Motor neuron (in vitro differentiated cells): ENCODE data around the gene KRT15. TPM values are rescaled to one million over a fixed set of nuclear protein-coding genes. Genes with fewer than 3 reads are reported as not detected.
A peak's percentile ranks its signal among the peaks of the same experiment; 100 is the strongest.

ENCODE experiments used
- ATAC-seq, 8 experiments: fragments of 200-7000 bp; cut with Tn5 transposase; replicated peaks in 6 of 8; 2 replicates each; pipeline ENCODE4 v1.8.0; 2021; ENCODE audit warnings: mild to moderate bottlenecking in 8 of 8, moderate library complexity in 8 of 8
- H3K27ac ChIP-seq, 2 donors: fragments of 250-450 bp; sonication (Bioruptor Pico); 2 replicates each; pipeline ENCODE4 v1.9.0; 2021; ENCODE audit warnings: antibody characterized with exemption in 2 of 2, mild to moderate bottlenecking in 2 of 2, moderate library complexity in 1 of 2
- H3K4me1 ChIP-seq, 2 donors: fragments of 250-450 bp; sonication (Bioruptor Pico); replicated peaks in 1 of 2; 2 replicates each; pipeline ENCODE4 v1.6.1; 2021; ENCODE audit warnings: antibody characterized with exemption in 2 of 2, mild to moderate bottlenecking in 2 of 2, moderate library complexity in 1 of 2
- H3K4me3 ChIP-seq, 5 donors: fragments of 250-450 bp; sonication (Bioruptor Pico); 2 replicates each; pipeline ENCODE4 v1.9.0; 2021; ENCODE audit warnings: antibody characterized with exemption in 5 of 5, mild to moderate bottlenecking in 5 of 5, moderate library complexity in 4 of 5
- WGBS, 10 experiments: fragments of 450-650 bp; shearing (Covaris generic); methylation state at CpG; one replicate each; pipeline ENCODE4 v1.0.0; 2022; 5-methylcytosine and 5-hydroxymethylcytosine counted together
- in situ Hi-C, 9 experiments: fragments of 400-800 bp; cut with MboI; loops; one replicate each; pipeline ENCODE4 v1.15.0; 2021; ENCODE audit warnings: low sequenced_read_pairs in 9 of 9, low pct_unique_long_range_greater_than_20kb in 2 of 9; ENCODE audit not compliant: unreplicated experiment in 9 of 9
- total RNA-seq, 8 experiments: library from RNA; unstranded; fragments of 300-600 nt; gene quantifications; 2 replicates each; pipeline versions ENCODE4 v1.2.3 to v1.2.4, GENCODE V29; 2022

The KRT15 gene
- total RNA-seq, 8 experiments from 2014 or later = 0.11 to 4.0 (median 0.25) TPM; not detected in 1

DNA sequence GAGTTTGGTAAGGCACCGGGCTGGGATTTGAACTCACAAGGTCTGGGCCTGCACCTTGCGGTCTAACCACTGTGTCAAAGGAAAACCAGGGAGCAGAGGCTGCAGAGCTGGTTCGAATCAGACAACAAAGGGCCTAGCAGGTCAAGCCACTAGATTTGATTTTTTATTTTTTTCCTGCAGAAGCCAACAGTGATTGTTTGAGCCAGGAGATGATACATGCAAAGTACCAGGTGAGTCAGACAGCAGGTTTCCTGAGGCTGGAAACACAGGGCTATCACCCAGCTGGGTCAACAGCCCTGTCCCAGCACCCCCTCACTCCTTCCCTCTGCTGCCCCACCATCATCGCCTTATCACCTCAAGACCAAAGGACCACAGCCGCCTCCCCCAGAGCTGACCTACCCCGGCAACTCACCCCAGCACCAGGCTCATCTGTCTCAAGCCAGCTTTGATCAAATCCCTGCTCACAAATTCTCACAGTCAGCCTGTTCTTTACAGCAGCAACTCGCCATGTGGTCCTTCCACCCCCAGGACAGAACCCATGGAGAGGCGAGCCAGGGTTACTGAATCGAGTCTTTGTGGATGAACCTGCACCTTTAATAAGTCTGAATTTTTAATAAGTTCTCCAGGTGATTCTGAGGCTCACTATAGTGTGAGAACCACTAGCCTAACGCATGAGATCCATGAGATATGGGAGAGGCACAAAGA, 22.4 kb upstream of the KRT15 start:
- Histone ChIP-seq H3K4me1 (peaks cover 18 to 23% of the 10 kb centered on the region in 2 donors), H3K4me3 (no peak overlapping the region), H3K27ac (no peak overlapping the region)
- no peak for ATAC-seq
- WGBS, 10 experiments = 40 to 100% (median 89%) methylated on average over 1 to 5 of the region's 10 CpGs; no CpG with 5 or more reads in 2 of the 10 experiments
- in situ Hi-C loops = no loop called here

DNA sequence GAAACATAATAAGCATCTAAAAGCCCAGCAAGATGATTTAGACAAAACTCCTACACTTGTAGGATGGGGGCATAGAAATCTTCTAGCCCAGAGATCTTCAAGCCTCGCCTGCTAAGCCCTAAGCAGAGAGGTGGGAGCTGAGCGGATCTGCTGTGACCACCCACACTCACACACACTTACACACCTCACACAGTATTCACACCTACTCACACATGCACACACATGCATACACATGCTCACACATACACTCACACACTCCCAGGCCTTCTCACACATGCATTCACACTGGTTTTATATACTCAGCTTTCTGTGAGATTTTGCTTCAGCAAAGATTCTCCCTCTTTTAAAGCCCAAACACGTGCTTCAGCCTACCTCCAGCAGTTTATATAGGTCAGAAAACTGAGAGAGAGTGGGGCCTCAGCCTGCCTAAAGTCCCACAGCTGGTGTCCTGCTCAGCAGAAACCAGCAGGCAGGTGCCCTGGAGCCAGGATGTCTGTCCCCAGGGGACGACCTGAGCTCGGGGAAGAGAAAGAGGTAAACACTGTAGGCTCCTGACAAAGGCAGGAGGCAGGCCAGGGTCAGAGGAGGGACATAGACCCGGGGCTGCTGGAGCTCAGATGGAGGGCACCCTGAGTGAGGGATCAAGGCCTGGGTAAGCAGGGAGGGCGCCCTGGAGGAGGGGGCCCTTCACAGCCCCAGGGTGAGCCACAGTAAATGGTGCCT, 21.4 kb upstream of the KRT15 start:
- 20 to 86% (median 60%) methylated on average over 1 to 3 of the region's 7 CpGs; no CpG with 5 or more reads in 3 of the 10 experiments for WGBS, 10 experiments
- ATAC-seq = no peak
- in situ Hi-C loops = no loop called here
- peaks cover 24 to 31% of the 10 kb centered on the region in 2 donors for H3K4me1 ChIP-seq
- no peak overlapping the region for H3K27ac ChIP-seq
- no peak overlapping the region for H3K4me3 ChIP-seq

DNA sequence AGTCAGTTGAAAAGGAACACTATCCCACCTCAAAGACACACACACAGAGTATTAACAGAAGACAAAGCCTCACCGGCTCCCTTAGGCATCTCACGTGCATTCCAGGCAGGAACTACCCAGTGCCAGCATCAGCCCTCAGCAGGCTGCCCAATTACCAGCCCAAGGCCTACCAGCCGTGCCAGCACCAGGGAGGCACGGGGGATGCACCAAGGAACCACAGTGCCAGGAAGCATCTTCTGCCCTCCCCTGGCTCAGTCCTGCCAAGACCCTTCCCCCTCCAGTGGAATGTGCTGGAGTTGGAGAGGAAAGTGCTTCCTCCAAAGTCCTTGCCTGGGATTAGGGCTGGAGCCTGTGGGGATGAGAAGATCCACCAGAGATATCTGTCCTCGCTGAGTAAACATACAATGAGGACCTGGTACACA, 20.4 kb upstream of the KRT15 start:
- H3K4me1 ChIP-seq = peaks cover 15 to 21% of the 10 kb centered on the region in 2 donors
- no peak overlapping the region for H3K4me3 ChIP-seq
- in situ Hi-C loops = no loop called here
- WGBS, 10 experiments = 35 to 86% (median 50%) methylated on average over 1 to 3 of the region's 5 CpGs; no CpG with 5 or more reads in 5 of the 10 experiments
- peak in 5 of 8 experiments; percentile 18 to 46 (median 35) for ATAC-seq
- peak overlapping the region; percentile 0 to 36 for H3K27ac ChIP-seq

DNA sequence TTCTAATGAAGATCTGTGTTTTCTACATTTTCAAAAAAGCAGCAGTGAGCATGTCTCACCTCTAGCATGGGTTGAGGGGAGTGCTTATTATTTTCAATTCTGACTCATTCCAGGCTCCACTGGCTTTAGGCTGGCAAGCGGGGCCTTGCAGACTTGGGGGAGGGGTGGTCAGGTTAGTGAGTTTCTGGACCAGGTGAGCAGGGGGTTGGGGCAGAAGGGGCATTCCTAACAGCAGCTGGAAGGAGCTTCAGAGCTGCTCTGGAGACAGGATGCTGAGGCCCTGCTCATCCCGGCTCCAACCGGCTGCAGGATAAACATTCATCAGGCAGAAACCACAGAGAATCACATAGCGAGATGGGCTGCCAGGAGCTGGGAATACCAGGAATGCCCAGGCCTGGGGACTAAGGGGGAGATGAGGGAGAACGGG, 19.9 kb upstream of the KRT15 start:
- peaks cover 15 to 21% of the 10 kb centered on the region in 2 donors for H3K4me1 ChIP-seq
- no peak overlapping the region for H3K4me3 ChIP-seq
- ATAC-seq = peak in 5 of 8 experiments; percentile 79 to 86 (median 83)
- in situ Hi-C loops = no loop called here
- WGBS, 10 experiments = 73% methylated on average over 3 of the region's 5 CpGs; no CpG with 5 or more reads in 9 of the 10 experiments
- H3K27ac ChIP-seq = peak overlapping the region; percentile 0 to 36

DNA sequence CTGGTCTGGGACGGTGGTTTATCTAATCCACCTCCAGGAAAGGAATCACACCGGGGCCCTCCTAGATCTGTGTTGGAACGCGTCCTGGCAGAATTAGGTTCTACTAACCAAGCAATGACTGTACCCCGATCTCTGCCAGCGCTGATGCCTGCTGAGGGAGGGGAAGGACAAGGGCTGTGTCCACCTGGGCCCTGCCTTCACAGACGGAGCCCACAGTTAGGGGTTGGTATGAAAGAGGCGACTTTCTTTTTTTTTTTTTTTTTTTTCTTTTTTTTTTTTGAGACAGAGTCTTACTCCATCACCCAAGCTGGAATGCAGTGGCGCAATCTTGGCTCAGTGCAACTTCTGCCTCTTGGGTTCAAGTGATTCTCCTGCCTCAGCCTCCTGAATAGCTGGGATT, 19.3 kb upstream of the KRT15 start:
- 50 to 100% (median 86%) methylated on average over 1 to 8 of the region's 9 CpGs; no CpG with 5 or more reads in 5 of the 10 experiments for WGBS, 10 experiments
- Histone ChIP-seq H3K4me1 (peaks cover 15 to 21% of the 10 kb centered on the region in 2 donors), H3K4me3 (no peak overlapping the region), H3K27ac (no peak overlapping the region)
- peak in 1 of 8 experiments; percentile 12 for ATAC-seq
- in situ Hi-C loops = no loop called here

DNA sequence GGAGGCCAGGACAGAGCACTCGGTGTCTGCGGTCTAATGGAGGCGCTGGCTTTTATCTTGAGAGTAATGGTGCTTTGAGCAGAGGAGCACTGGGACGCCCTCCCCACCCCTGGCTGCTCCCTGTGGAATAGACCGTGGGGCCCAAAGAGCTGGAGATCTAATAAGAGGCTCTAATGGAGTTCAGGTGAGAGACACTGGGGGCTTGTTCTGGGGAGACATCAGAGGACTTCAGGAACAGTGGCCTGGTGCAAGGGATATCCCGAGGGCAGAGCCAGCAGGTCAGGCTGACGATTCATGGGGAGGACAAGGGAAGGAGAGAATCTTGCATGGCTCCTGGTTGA, 18.9 kb upstream of the KRT15 start:
- no peak for ATAC-seq
- H3K4me3 ChIP-seq = no peak overlapping the region
- in situ Hi-C loops = no loop called here
- H3K4me1 ChIP-seq = peaks cover 15 to 21% of the 10 kb centered on the region in 2 donors
- 80 to 100% (median 96%) methylated on average over 1 to 4 of the region's 7 CpGs; no CpG with 5 or more reads in 4 of the 10 experiments for WGBS, 10 experiments
- H3K27ac ChIP-seq = no peak overlapping the region

DNA sequence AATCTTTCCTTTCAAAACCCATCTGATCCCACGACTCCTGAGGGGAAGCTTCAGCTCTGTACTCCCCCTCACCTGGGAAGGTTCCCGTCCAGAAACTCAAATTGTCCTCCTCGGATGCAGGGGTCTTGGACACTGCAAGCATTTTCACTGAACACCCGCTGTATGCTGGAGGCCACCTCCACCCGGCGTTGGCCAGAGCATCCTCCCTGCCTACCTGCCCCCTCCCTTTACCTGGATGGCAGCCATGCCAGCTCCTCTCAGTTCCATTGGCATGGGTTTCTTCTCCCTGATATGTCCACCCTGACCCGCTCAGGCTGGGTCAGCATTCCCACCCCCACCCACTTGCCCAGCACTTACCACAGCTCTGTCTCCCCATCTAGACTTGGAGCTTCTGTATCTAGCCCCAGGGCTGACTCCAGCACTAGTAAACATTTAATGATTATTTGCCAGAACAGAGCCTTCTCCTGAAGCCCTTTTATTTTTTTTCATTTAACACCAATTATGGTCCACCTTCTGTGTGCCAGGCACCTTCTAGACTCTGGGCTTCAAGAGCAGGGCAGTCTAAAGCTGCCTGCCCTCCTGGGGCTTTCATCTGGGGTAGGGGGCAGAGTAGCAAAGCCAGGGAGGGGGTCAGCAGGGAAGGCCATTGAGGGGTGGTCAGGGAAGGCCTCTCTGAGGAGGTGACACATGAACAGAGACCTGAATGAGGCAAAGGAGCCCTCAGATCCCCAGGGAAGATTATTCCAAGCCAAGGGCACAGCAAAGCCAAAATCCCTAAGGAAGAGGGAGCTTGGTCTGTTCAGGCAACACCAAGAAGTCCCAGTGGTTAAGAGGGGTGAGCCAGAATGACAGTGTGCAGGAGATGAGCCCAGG, 18.3 kb upstream of the KRT15 start:
- Histone ChIP-seq H3K4me1 (peaks cover 15 to 21% of the 10 kb centered on the region in 2 donors), H3K4me3 (no peak overlapping the region), H3K27ac (no peak overlapping the region)
- WGBS, 10 experiments = 80 to 100% (median 100%) methylated on average over 1 of the region's 7 CpGs; no CpG with 5 or more reads in 7 of the 10 experiments
- no peak for ATAC-seq
- in situ Hi-C loops = no loop called here

DNA sequence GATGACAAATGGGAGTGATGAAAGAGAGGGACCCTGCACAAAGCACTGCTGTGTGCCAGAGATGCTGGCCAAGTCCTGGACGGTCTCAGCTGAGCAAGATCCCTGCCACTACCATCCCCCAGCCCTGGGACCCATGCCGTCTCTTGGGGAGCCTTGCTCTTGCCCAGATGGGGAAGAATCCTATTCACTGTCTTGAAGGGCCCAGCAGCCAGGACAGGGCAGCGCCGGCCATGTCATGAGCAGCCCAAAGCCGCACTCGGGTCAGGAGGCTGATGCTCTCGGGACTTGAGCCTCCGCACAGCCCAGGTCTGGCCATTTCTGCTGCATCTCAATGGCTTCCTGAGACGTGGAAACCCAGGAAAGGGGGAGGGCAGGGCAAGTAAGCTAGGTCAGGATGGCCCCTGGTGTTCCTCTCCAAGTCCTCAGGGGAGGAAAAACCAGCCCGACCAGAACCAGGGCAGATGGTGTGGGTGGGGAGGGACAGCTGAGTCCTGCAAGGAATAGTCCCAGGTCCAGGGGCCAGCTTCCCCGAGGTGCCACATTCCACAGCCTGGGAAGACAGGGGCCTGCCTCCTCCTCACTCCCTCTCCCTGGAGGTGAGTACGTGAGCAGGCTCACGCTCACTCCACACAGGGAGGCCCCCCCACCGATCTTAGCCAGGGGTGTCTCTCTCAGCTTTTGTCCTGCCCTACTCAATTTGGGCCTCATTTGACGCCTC, 17.2 kb upstream of the KRT15 start:
- in situ Hi-C loops = no loop called here
- WGBS, 10 experiments = 20 to 89% (median 60%) methylated on average over 1 to 6 of the region's 15 CpGs; no CpG with 5 or more reads in 5 of the 10 experiments
- no peak for ATAC-seq

DNA sequence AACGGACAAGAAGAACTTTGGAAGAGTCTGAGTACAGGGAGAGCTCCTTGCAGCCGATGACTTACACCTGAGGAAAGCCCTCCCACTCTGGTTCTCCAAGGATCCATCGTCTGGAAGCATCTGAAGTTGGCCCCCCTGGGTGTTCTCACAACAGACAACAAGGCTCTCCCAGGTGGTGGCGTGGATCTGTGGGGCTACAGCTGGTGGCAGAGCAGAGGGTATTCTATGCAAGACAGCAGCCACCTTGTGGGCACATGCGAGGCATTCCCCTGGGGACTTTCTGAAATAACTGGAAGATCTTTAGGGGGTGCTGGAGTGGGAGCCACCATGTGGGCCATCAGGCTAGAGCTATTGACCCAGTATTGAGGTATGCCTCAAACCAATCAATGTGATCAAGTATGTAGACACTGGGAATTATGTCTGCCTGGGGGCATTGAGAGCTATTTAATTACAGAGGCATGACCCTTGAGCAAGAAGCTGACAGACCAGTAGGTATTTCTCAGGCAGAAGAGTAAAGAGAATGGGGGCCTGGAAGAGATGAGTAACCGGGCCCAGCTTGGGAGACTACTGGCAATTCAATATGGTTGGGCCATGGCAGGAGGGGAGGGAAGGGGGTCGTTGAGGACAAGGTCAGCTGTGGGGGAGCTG, 16.3 kb upstream of the KRT15 start:
- Histone ChIP-seq H3K4me3 (no peak overlapping the region), H3K4me1 (peaks cover 15 to 21% of the 10 kb centered on the region in 2 donors), H3K27ac (no peak overlapping the region)
- in situ Hi-C loops = no loop called here
- no peak for ATAC-seq
- 0 to 100% (median 70%) methylated on average over 2 to 6 of the region's 7 CpGs; no CpG with 5 or more reads in 1 of the 10 experiments for WGBS, 10 experiments

More for the DNA sequence above, 17.2 kb upstream of the KRT15 start:
- Histone ChIP-seq H3K4me3 (no peak overlapping the region), H3K27ac (no peak overlapping the region), H3K4me1 (peaks cover 15 to 21% of the 10 kb centered on the region in 2 donors)

DNA sequence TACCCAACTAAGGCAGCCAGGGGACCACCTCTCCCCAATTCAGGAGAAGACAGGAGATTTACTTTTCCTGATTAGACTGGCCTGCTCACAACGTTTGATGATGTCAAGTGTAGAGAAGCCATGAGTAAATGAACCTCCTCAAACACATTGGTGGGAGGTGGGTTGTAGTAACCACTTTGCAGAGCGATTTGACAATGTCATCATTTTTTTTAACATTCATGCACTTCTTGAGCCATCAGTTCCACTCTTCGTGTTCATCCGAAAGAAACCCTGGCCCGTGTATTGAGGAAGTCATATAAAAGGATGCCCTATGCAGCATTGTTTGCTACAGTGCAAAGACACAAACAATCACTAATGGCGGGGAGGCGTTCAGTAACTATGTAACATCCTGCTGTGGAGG, 14.9 kb upstream of the KRT15 start:
- 68 to 100% (median 88%) methylated on average over 3 to 7 of the region's 7 CpGs; no CpG with 5 or more reads in 4 of the 10 experiments for WGBS, 10 experiments
- Histone ChIP-seq H3K4me1 (peaks cover 9 to 15% of the 10 kb centered on the region in 2 donors), H3K27ac (no peak overlapping the region), H3K4me3 (no peak overlapping the region)
- in situ Hi-C loops = no loop called here
- no peak for ATAC-seq

DNA sequence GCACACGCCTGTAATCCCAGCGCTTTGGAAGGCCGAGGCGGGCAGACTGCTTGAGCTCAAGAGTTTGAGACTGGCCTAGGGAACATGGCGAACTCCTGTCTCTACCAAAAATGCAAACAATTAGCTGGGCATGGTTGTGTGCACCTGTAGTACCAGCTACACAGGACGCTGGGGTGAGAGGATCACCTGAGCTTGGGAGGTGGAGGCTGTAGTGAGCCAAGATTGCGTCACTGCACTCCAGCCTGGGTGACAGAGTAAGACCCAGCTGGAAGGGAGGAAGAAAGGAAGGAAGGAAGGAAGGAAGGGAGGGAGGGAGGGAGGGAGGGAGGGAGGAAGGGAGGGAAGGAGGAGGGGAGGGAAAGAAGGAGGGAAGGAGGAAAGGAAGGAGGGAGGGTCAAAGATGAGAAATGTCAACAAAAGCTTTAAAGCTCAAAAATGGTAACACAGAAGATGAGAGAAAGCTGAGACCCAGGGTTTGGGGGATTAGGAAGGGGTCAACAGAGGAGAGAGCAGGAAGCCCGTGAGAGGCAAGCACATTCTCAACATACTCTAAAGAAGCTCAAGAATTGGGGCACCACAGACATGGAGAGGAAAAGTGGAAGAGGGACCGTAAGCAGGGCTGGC, 14.4 kb upstream of the KRT15 start:
- 17 to 100% (median 71%) methylated on average over 1 to 6 of the region's 9 CpGs; no CpG with 5 or more reads in 3 of the 10 experiments for WGBS, 10 experiments
- no peak overlapping the region for H3K4me3 ChIP-seq
- no peak for ATAC-seq
- H3K27ac ChIP-seq = no peak overlapping the region
- peaks cover 6 to 9% of the 10 kb centered on the region in 2 donors for H3K4me1 ChIP-seq
- in situ Hi-C loops = no loop called here
